GM12864 (cell line): ENCODE data around the gene CTTN.
"Not testable (repeated sequence)": the region's sequence is repeated elsewhere in the genome, so short reads cannot be mapped to it uniquely, and the experiment has no call there.

Source experiments
- DNase-seq: peaks from one replicate; pipeline ENCODE4 v3.0.0-alpha.2; 2011; ENCODE audit warnings: low read depth
- H3K4me3 ChIP-seq: 2 replicates; pipeline ENCODE4 v1.5.1; 2011; ENCODE audit warnings: mild to moderate bottlenecking, low read depth, low read length, control low read depth
- CTCF ChIP-seq: IDR thresholded peaks from 2 replicates; pipeline ENCODE4 v1.5.1; 2011; ENCODE audit warnings: low read depth, mild to moderate bottlenecking, moderate library complexity, low read length, control low read depth, inconsistent platforms; ENCODE audit errors: missing control alignments

CTTN gene

DNA sequence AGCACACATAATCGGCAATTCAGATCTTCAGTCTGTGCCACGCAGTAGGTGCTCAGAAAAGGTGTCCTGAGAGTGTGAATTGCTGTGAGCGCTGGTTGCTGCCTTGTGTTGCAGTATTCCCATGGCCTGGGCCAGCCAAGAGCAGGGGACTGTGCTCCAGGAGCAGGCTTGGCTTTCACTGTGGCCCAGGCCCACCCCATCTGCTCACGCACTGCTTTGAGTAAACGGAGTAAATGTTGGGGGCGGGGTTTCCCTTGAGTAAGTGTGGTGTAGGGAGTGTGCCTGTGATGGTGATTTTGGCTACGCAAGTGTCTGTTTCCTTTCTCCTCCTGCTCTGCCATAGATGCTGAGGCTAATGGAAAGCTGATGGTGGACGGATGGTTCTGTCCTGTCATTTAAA lies 2.3 kb downstream of the CTTN start:
- no peak overlapping the region for H3K4me3 ChIP-seq
- DNase-seq: no peak
- no peak for TF ChIP-seq CTCF

- H3K4me3 ChIP-seq: no peak overlapping the region
- TF ChIP-seq CTCF: no peak
- no peak for DNase-seq
These were observed 3.7 kb downstream of the CTTN start for GRCh38 chr11:70402016-70402415.

- H3K4me3 ChIP-seq: no peak overlapping the region
- no peak for DNase-seq
- no peak for TF ChIP-seq CTCF
These were observed 4.4 kb downstream of the CTTN start for GRCh38 chr11:70402685-70403084.

DNA sequence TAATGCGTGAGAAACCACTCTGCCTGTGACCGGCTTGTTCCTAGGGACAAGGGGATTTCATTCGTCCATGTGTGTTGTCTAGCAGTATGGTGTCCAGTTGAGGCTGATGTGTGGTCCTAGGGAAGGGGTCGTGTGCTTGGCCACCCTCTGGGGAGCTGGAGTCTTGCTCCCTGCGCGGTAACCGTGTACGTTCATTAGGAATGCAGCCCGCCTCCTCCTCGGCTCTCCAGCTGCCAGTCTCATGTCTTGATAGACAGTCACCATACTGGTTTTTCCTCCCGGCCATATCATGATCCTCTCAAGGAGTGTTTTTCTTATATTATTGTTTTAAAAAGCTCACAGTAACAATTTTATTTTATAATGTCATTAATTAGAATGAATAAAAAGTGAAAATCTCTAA lies 5.9 kb downstream of the CTTN start:
- TF ChIP-seq CTCF: no peak
- no peak overlapping the region for H3K4me3 ChIP-seq
- no peak for DNase-seq

GRCh38 chr11:70405679-70406395 lies 7.5 kb downstream of the CTTN start:
- H3K4me3 ChIP-seq: no peak overlapping the region
- no peak for TF ChIP-seq CTCF
- DNase-seq: no peak

GRCh38 chr11:70407121-70407520 lies 8.8 kb downstream of the CTTN start:
- DNase-seq: no peak
- no peak overlapping the region for H3K4me3 ChIP-seq
- TF ChIP-seq CTCF: no peak

DNA sequence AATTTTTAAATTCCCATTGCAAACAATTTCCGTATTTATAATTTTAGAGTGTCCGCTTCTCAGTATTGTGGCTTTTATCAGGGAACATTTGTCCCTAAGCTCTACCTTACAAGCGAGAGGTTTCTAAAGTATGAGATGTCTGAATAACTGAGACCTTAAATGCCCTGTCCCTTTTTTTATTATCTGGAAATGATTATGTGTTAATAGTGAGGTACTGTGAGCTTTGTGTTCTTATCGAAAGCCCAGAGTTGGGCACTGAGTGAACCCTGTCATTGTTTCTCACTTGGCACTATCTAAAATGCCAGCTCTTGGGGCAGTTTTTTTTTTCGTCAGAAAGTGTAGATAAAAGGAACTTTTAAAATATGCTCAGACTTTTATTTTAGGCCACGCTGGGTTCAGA lies 9.5 kb downstream of the CTTN start:
- H3K4me3 ChIP-seq: no peak overlapping the region
- no peak for DNase-seq
- no peak for TF ChIP-seq CTCF

GRCh38 chr11:70408326-70408725 lies 10.0 kb downstream of the CTTN start:
- DNase-seq, H3K4me3 ChIP-seq: not testable (repeated sequence)
